Endothelial cell of umbilical vein (primary cell): ENCODE measurements around the gene TPCN2. TPM values are rescaled to one million over a fixed set of nuclear protein-coding genes. Genes with fewer than 3 reads are reported as not detected.

Experiments
- BruUV-seq: library from RNA; stranded (reverse); fragments of 400-500 nt; replicated peaks from 2 replicates; lab custom pipeline; 2021; lab: Mats Ljungman, UMichigan
- CTCF ChIA-PET: fragments of 300-600, 350-600 bp; sonication (Branson Sonifier 250); formaldehyde crosslinking; loops from one replicate; lab custom pipeline; 2021; ENCODE audit warnings: antibody characterized with exemption, inconsistent platforms; lab: Charles Lee
- POLR2A ChIA-PET: fragments of 300-600, 350-600 bp; sonication (Branson Sonifier 250); formaldehyde crosslinking; loops from one replicate; lab custom pipeline; 2021; ENCODE audit warnings: antibody characterized with exemption, inconsistent platforms; lab: Charles Lee
- DNase-seq: peaks from one replicate; pipeline ENCODE4 v3.0.0-alpha.2; 2011; ENCODE audit warnings: low read depth, low spot score
- FAIRE-seq: peaks from 2 replicates; lab custom pipeline; 2011; peaks lifted over from hg19 to GRCh38; lab: Jason Lieb, UNC
- H2AFZ ChIP-seq: 2 replicates; pipeline ENCODE4 v1.6.0; 2012; ENCODE audit warnings: low read depth, low read length, control low read depth, inconsistent platforms
- H3K27ac ChIP-seq: 2 replicates; pipeline ENCODE4 v1.5.1; 2011; ENCODE audit warnings: low read depth, mild to moderate bottlenecking, control low read depth, low read length, moderate library complexity; ENCODE audit not compliant: insufficient read depth
- H3K27me3 ChIP-seq, 2 experiments: 2 replicates each; pipeline versions ENCODE4 v1.6.0 to v1.6.1; 2011; ENCODE audit warnings: low read length in 2 of 2, mixed read lengths in 1 of 2; ENCODE audit not compliant: control insufficient read depth in 2 of 2, insufficient read depth in 2 of 2
- H3K36me3 ChIP-seq, 2 experiments: 2 replicates in 1 of 2; 3 replicates in 1 of 2; pipeline ENCODE4 v1.5.1; 2011; ENCODE audit warnings: low read length in 2 of 2, mild to moderate bottlenecking in 1 of 2, moderate library complexity in 1 of 2; ENCODE audit not compliant: control insufficient read depth in 2 of 2, insufficient read depth in 2 of 2; ENCODE audit errors: extremely low read depth in 1 of 2
- H3K4me1 ChIP-seq: 3 replicates; pipeline ENCODE4 v1.5.1; 2011; ENCODE audit warnings: mild to moderate bottlenecking, low read length; ENCODE audit not compliant: control insufficient read depth, insufficient read depth; ENCODE audit errors: extremely low read depth
- H3K4me2 ChIP-seq: 2 replicates; pipeline ENCODE4 v1.6.1; 2011; ENCODE audit warnings: low read length, control low read depth, mixed read lengths; ENCODE audit not compliant: insufficient read depth
- H3K4me3 ChIP-seq, 3 experiments: fragments of 200-600 bp in 1 of 3; sonication (generic), shearing (Covaris generic) in 1 of 3; replicated peaks in 1 of 3; 2 replicates each; pipeline ENCODE4 v1.5.1; 2011 to 2016; ENCODE audit warnings: control low read depth in 3 of 3, low read length in 3 of 3, mild to moderate bottlenecking in 2 of 3, inconsistent platforms in 1 of 3, low read depth in 1 of 3, moderate library complexity in 1 of 3; ENCODE audit not compliant: insufficient read depth in 1 of 3
- H3K79me2 ChIP-seq: 2 replicates; pipeline ENCODE4 v1.6.0; 2012; ENCODE audit warnings: low read length, inconsistent platforms; ENCODE audit not compliant: control insufficient read depth, insufficient read depth
- H3K9ac ChIP-seq: replicated peaks from 2 replicates; pipeline ENCODE3; 2011; ENCODE audit warnings: low read length, control low read depth; ENCODE audit not compliant: insufficient read depth; ENCODE audit errors: extremely low read depth
- H3K9me1 ChIP-seq: replicated peaks from 3 replicates; pipeline ENCODE4 v1.6.0; 2011; ENCODE audit warnings: mild to moderate bottlenecking, low read length; ENCODE audit not compliant: control insufficient read depth, insufficient read depth; ENCODE audit errors: extremely low read depth
- H3K9me3 ChIP-seq: replicated peaks from 2 replicates; pipeline ENCODE4 v1.5.1; 2012; ENCODE audit warnings: low read length, inconsistent platforms; ENCODE audit not compliant: control insufficient read depth, insufficient read depth
- H4K20me1 ChIP-seq: replicated peaks from 2 replicates; pipeline ENCODE3; 2011; ENCODE audit warnings: mild to moderate bottlenecking, low read length; ENCODE audit not compliant: control insufficient read depth, insufficient read depth; ENCODE audit errors: extremely low read depth
- EZH2 ChIP-seq: IDR thresholded peaks from 2 replicates; pipeline ENCODE4 v1.6.1; 2012; ENCODE audit warnings: borderline replicate concordance, low read depth, mild to moderate bottlenecking, moderate library complexity, low read length, inconsistent platforms; ENCODE audit not compliant: severe bottlenecking
- FOS ChIP-seq: IDR thresholded peaks from 2 replicates; pipeline ENCODE4 v1.6.1; 2011; ENCODE audit warnings: mild to moderate bottlenecking, low read length, moderate library complexity, borderline replicate concordance; ENCODE audit not compliant: insufficient read depth
- GATA2 ChIP-seq: IDR thresholded peaks from 2 replicates; pipeline ENCODE4 v1.7.0; 2011; ENCODE audit warnings: low read depth, mild to moderate bottlenecking, moderate library complexity, mixed read lengths, low read length; ENCODE audit not compliant: insufficient read length, insufficient read depth
- JUN ChIP-seq: IDR thresholded peaks from 2 replicates; pipeline ENCODE4 v1.6.1; 2011; ENCODE audit warnings: borderline replicate concordance, low read depth; ENCODE audit not compliant: insufficient read length, insufficient read depth
- POLR2A ChIP-seq: IDR thresholded peaks from 2 replicates; pipeline ENCODE4 v1.6.1; 2012; ENCODE audit warnings: low read depth, mild to moderate bottlenecking, control low read depth, low read length
- dilution Hi-C: fragments of 300-500 bp; cut with MboI; formaldehyde crosslinking; loops from one replicate; pipeline ENCODE4 v1.15.0; 2019; ENCODE audit warnings: low sequenced_read_pairs; ENCODE audit not compliant: extremely low pct_ligation_motif_present
- intact Hi-C: fragments of 100-400 bp; cut with micrococcal nuclease; formaldehyde crosslinking; loops from one replicate; pipeline ENCODE4 v1.10.0; 2022
- polyA plus RNA-seq, 4 experiments: library from polyadenylated mRNA; depleted of rRNA in 3 of 4; stranded (reverse) in 3 of 4; unstranded in 1 of 4; fragments of >200 nt; gene quantifications; 2 replicates each; pipeline versions ENCODE4 v1.2.1 to v1.2.3, GENCODE V29; 2011 to 2012; ENCODE audit warnings: missing spikeins in 1 of 4
- total RNA-seq: library from RNA; stranded (reverse); gene quantifications from 2 replicates; pipeline ENCODE4 v1.2.3, GENCODE V29; 2021
- TF ChIP-seq, protein P1 (sequence below): IDR thresholded peaks from 2 replicates; pipeline ENCODE4 v1.6.1; 2011; ENCODE audit not compliant: insufficient read depth, insufficient read length
- TF ChIP-seq, protein P2 (sequence below), 2 donors: IDR thresholded peaks; 1 replicate in 1 of 2; 2 replicates in 1 of 2; pipeline ENCODE4 v1.5.1; 2011; ENCODE audit warnings: low read length in 2 of 2, mild to moderate bottlenecking in 2 of 2, moderate library complexity in 2 of 2, control low read depth in 1 of 2, inconsistent platforms in 1 of 2, low read depth in 1 of 2; ENCODE audit not compliant: insufficient read depth in 1 of 2; ENCODE audit errors: extremely low read depth in 1 of 2

TPCN2 gene
- total and polyA plus RNA-seq, 2 donors (not counting 3 experiments of a cell fraction or from before 2014, with no cell fraction given): 10.3 to 13.4 TPM

DNA sequence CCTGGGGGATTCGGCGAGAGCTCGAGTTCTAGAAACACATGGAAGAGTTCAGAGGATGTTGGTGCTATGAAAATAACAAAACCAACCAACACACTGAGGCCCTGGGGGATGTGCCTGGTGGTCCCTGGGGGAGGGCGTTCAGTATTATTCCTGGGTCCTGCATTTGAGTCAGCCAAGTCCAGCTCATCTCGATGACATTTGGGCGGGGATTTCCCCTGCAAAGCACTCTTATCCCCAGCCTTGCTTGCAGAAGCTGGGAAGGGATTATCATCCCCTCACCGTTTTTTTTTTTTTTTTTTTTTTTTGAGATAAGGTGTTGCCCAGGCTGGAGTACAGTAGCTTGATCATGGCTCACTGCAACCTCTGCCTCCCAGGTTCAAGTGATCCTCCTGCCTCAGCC is 104.9 kb downstream of the TPCN2 start:
- no peak overlapping the region for H3K4me3 ChIP-seq
- H2AFZ ChIP-seq: no peak overlapping the region
- H3K27ac ChIP-seq: no peak overlapping the region
- H3K9ac ChIP-seq: no peak overlapping the region
- FAIRE-seq (no peak), DNase-seq (no peak)
- no peak overlapping the region for H3K4me2 ChIP-seq
- dilution Hi-C loops (no loop called here), intact Hi-C loops (no loop called here)
- peaks cover 0 to 6% of the 10 kb centered on the region in 2 experiments for H3K27me3 ChIP-seq
- no peak for TF ChIP-seq POLR2A
- TF ChIP-seq JUN: no peak
- TF ChIP-seq GATA2: no peak
- TF ChIP-seq, protein P1, sequence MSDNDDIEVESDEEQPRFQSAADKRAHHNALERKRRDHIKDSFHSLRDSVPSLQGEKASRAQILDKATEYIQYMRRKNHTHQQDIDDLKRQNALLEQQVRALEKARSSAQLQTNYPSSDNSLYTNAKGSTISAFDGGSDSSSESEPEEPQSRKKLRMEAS: no peak
- TF ChIP-seq, protein P2, sequence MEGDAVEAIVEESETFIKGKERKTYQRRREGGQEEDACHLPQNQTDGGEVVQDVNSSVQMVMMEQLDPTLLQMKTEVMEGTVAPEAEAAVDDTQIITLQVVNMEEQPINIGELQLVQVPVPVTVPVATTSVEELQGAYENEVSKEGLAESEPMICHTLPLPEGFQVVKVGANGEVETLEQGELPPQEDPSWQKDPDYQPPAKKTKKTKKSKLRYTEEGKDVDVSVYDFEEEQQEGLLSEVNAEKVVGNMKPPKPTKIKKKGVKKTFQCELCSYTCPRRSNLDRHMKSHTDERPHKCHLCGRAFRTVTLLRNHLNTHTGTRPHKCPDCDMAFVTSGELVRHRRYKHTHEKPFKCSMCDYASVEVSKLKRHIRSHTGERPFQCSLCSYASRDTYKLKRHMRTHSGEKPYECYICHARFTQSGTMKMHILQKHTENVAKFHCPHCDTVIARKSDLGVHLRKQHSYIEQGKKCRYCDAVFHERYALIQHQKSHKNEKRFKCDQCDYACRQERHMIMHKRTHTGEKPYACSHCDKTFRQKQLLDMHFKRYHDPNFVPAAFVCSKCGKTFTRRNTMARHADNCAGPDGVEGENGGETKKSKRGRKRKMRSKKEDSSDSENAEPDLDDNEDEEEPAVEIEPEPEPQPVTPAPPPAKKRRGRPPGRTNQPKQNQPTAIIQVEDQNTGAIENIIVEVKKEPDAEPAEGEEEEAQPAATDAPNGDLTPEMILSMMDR (IDR thresholded peaks at IDR 0.05; ENCODE audit: extremely low read depth in 1 of 2, insufficient read depth in 1 of 2, low read depth in 1 of 2, low read length in 2 of 2): no peak
- no peak for TF ChIP-seq EZH2
- no peak for TF ChIP-seq FOS
- no peaks in the 10 kb centered on the region for H3K36me3 ChIP-seq
- ChIA-PET CTCF (interaction anchor here (1.6 kb wide), 1 partner anchor 22 kb away, joined by 6 read pairs; no protein-coding TSS in a partner anchor), POLR2A (no interaction called here)
- no peaks in the 10 kb centered on the region for H3K4me1 ChIP-seq
- no TSS peak for BruUV-seq
- H3K9me1 ChIP-seq: no peaks in the 10 kb centered on the region
- H4K20me1 ChIP-seq: no peaks in the 10 kb centered on the region
- no peaks in the 10 kb centered on the region for H3K79me2 ChIP-seq
- H3K9me3 ChIP-seq: no peaks in the 10 kb centered on the region
